Measurements from ENCODE around the gene PRR23E.

The PRR23E gene

GRCh38 chr3:127164615-127165014 is 28.3 kb upstream of the PRR23E start:
- DNase-seq (ENCODE audit: low read depth) = no peak

GRCh38 chr3:127165036-127165435 is 27.9 kb upstream of the PRR23E start:
- no peak for DNase-seq (ENCODE audit: low read depth)

- no peak for DNase-seq (ENCODE audit: low read depth)
Observed at GRCh38 chr3:127165694-127166485, 27.0 kb upstream of the PRR23E start.

- DNase-seq (ENCODE audit: low read depth) = no peak
Observed at GRCh38 chr3:127166501-127167065, 26.3 kb upstream of the PRR23E start.

- no peak for DNase-seq (ENCODE audit: low read depth)
Observed at GRCh38 chr3:127167315-127168043, 25.5 kb upstream of the PRR23E start.

GRCh38 chr3:127168271-127168670 is 24.7 kb upstream of the PRR23E start:
- DNase-seq (ENCODE audit: low read depth) = no peak

GRCh38 chr3:127170814-127171213 is 22.1 kb upstream of the PRR23E start:
- DNase-seq (ENCODE audit: low read depth) = no peak

- no peak for DNase-seq (ENCODE audit: low read depth)
Observed at GRCh38 chr3:127171320-127171719, 21.6 kb upstream of the PRR23E start.

GRCh38 chr3:127171721-127172120 is 21.2 kb upstream of the PRR23E start:
- DNase-seq (ENCODE audit: low read depth) = no peak

GRCh38 chr3:127172211-127172610 is 20.7 kb upstream of the PRR23E start:
- DNase-seq (ENCODE audit: low read depth) = no peak

- no peak for DNase-seq (ENCODE audit: low read depth)
Observed at GRCh38 chr3:127172781-127173515, 20.0 kb upstream of the PRR23E start.

- no peak for DNase-seq (ENCODE audit: low read depth)
Observed at GRCh38 chr3:127173516-127174166, 19.3 kb upstream of the PRR23E start.

GRCh38 chr3:127174284-127174683 is 18.6 kb upstream of the PRR23E start:
- no peak for DNase-seq (ENCODE audit: low read depth)

GRCh38 chr3:127174715-127175140 is 18.2 kb upstream of the PRR23E start:
- DNase-seq (ENCODE audit: low read depth) = no peak

GRCh38 chr3:127175272-127175671 is 17.7 kb upstream of the PRR23E start:
- no peak for DNase-seq (ENCODE audit: low read depth)

GRCh38 chr3:127177226-127177625 is 15.7 kb upstream of the PRR23E start:
- no peak for DNase-seq (ENCODE audit: low read depth)

GRCh38 chr3:127180859-127181258 is 12.1 kb upstream of the PRR23E start:
- DNase-seq (ENCODE audit: low read depth) = no peak

- DNase-seq (ENCODE audit: low read depth) = no peak
Observed at GRCh38 chr3:127182431-127182830, 10.5 kb upstream of the PRR23E start.

- DNase-seq (ENCODE audit: low read depth) = no peak
Observed at GRCh38 chr3:127182848-127183714, 9.8 kb upstream of the PRR23E start.

GRCh38 chr3:127183931-127184869 is 8.7 kb upstream of the PRR23E start:
- no peak for DNase-seq (ENCODE audit: low read depth)
